SK-N-SH (cell line): ENCODE data around the gene PLCG2.

Experiments
- EP300 ChIP-seq, 2 experiments: IDR thresholded peaks; 2 replicates each; pipeline versions ENCODE4 v1.4.0 to v1.6.1; 2012; ENCODE audit warnings: borderline replicate concordance in 1 of 2, low read depth in 1 of 2, low read length in 1 of 2
- EZH2phosphoT487 ChIP-seq: fragments of 200-600 bp; sonication (generic); IDR thresholded peaks from 2 replicates; pipeline ENCODE4 v1.6.1; 2017; ENCODE audit warnings: low read depth, mixed run types, mild to moderate bottlenecking, antibody characterized with exemption, moderate library complexity, borderline replicate concordance
- GABPA ChIP-seq: IDR thresholded peaks from 2 replicates; pipeline ENCODE4 v1.4.0; 2012; ENCODE audit warnings: low read depth, mild to moderate bottlenecking
- MEF2A ChIP-seq: IDR thresholded peaks from 2 replicates; pipeline ENCODE4 v1.4.0; 2012; ENCODE audit warnings: low read depth, borderline replicate concordance
- NRF1 ChIP-seq: IDR thresholded peaks from 2 replicates; pipeline ENCODE4 v1.6.1; 2012; ENCODE audit warnings: low read depth, mild to moderate bottlenecking, low read length
- POLR2AphosphoS5 ChIP-seq: IDR thresholded peaks from 2 replicates; pipeline ENCODE4 v1.6.1; 2012; ENCODE audit warnings: low read depth, low read length
- RCOR1 ChIP-seq: fragments of 150-350 bp; IDR thresholded peaks from 2 replicates; pipeline ENCODE4 v1.6.1; 2017; ENCODE audit warnings: antibody characterized with exemption, low read length
- SIN3A ChIP-seq: IDR thresholded peaks from 2 replicates; pipeline ENCODE4 v1.6.1; 2012; ENCODE audit warnings: low read depth, mild to moderate bottlenecking, low read length, moderate library complexity, borderline replicate concordance
- SMC3 ChIP-seq: IDR thresholded peaks from 2 replicates; pipeline ENCODE4 v1.6.1; 2012; ENCODE audit warnings: low read depth, low read length, improper control_type of control experiment
- TAF1 ChIP-seq: IDR thresholded peaks from 2 replicates; pipeline ENCODE4 v1.6.1; 2012; ENCODE audit warnings: low read depth, mild to moderate bottlenecking, low read length, moderate library complexity, borderline replicate concordance
- TCF12 ChIP-seq: IDR thresholded peaks from 2 replicates; pipeline ENCODE4 v1.4.0; 2012
- TF ChIP-seq, protein P1 (sequence below): fragments of 200-600 bp; sonication (generic); IDR thresholded peaks from 2 replicates; pipeline ENCODE4 v1.6.1; 2017; ENCODE audit warnings: antibody characterized with exemption, mild to moderate bottlenecking, moderate library complexity
- TF ChIP-seq, protein P2 (sequence below): IDR thresholded peaks from 2 replicates; pipeline ENCODE4 v1.4.0; 2012; ENCODE audit warnings: low read depth
- TF ChIP-seq, protein P3 (sequence below): IDR thresholded peaks from 2 replicates; pipeline ENCODE4 v1.6.1; 2012; ENCODE audit warnings: mild to moderate bottlenecking, low read depth, low read length, moderate library complexity

DNA sequence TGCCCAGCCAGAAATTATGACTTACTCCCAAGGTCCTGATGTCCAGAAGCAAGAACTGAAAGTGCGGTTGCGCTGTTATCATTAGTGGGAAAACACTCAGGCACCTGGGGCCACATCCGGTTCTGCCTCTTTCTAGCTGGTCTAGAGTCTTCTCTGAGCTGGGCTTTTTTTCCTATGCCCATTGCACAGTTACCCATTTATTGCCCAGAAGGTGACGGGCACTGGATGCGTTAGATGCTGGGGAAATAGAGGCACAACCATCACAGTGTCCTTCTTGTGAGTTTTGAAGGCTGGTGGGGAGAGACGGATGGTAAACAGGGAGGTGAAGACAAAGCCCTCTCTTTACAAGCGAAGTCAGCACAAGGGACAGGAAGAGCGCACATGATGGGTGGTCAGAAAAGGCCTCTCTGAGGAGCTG, 37.7 kb downstream of the PLCG2 start:
- no peak for TF ChIP-seq POLR2AphosphoS5
- TF ChIP-seq, protein P1, sequence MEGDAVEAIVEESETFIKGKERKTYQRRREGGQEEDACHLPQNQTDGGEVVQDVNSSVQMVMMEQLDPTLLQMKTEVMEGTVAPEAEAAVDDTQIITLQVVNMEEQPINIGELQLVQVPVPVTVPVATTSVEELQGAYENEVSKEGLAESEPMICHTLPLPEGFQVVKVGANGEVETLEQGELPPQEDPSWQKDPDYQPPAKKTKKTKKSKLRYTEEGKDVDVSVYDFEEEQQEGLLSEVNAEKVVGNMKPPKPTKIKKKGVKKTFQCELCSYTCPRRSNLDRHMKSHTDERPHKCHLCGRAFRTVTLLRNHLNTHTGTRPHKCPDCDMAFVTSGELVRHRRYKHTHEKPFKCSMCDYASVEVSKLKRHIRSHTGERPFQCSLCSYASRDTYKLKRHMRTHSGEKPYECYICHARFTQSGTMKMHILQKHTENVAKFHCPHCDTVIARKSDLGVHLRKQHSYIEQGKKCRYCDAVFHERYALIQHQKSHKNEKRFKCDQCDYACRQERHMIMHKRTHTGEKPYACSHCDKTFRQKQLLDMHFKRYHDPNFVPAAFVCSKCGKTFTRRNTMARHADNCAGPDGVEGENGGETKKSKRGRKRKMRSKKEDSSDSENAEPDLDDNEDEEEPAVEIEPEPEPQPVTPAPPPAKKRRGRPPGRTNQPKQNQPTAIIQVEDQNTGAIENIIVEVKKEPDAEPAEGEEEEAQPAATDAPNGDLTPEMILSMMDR: no peak
- no peak for TF ChIP-seq EP300 (IDR thresholded peaks at IDR 0.05; ENCODE audit: borderline replicate concordance in 1 of 2, low read depth in 1 of 2, low read length in 1 of 2)
- TF ChIP-seq, protein P2, sequence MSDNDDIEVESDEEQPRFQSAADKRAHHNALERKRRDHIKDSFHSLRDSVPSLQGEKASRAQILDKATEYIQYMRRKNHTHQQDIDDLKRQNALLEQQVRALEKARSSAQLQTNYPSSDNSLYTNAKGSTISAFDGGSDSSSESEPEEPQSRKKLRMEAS: no peak
- no peak for TF ChIP-seq NRF1
- no peak for TF ChIP-seq SIN3A
- no peak for TF ChIP-seq SMC3
- no peak for TF ChIP-seq RCOR1
- TF ChIP-seq, protein P3, sequence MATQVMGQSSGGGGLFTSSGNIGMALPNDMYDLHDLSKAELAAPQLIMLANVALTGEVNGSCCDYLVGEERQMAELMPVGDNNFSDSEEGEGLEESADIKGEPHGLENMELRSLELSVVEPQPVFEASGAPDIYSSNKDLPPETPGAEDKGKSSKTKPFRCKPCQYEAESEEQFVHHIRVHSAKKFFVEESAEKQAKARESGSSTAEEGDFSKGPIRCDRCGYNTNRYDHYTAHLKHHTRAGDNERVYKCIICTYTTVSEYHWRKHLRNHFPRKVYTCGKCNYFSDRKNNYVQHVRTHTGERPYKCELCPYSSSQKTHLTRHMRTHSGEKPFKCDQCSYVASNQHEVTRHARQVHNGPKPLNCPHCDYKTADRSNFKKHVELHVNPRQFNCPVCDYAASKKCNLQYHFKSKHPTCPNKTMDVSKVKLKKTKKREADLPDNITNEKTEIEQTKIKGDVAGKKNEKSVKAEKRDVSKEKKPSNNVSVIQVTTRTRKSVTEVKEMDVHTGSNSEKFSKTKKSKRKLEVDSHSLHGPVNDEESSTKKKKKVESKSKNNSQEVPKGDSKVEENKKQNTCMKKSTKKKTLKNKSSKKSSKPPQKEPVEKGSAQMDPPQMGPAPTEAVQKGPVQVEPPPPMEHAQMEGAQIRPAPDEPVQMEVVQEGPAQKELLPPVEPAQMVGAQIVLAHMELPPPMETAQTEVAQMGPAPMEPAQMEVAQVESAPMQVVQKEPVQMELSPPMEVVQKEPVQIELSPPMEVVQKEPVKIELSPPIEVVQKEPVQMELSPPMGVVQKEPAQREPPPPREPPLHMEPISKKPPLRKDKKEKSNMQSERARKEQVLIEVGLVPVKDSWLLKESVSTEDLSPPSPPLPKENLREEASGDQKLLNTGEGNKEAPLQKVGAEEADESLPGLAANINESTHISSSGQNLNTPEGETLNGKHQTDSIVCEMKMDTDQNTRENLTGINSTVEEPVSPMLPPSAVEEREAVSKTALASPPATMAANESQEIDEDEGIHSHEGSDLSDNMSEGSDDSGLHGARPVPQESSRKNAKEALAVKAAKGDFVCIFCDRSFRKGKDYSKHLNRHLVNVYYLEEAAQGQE: no peak
- no peak for TF ChIP-seq EZH2phosphoT487
- TF ChIP-seq TAF1: no peak
- no peak for TF ChIP-seq MEF2A
- no peak for TF ChIP-seq GABPA
- TF ChIP-seq TCF12: no peak
